H1 (cell line): ENCODE data around the gene AEBP1. TPM values are rescaled to one million over a fixed set of nuclear protein-coding genes. Genes with fewer than 3 reads are reported as not detected.

Experiments used
- ATF3 ChIP-seq: IDR thresholded peaks from 2 replicates; pipeline ENCODE4 v1.6.1; 2011; ENCODE audit warnings: low read depth, mild to moderate bottlenecking, low read length; ENCODE audit not compliant: insufficient read depth
- polyA plus RNA-seq, 7 experiments: library from polyadenylated mRNA; depleted of rRNA in 3 of 7; stranded (reverse) in 5 of 7; unstranded in 2 of 7; fragments of >200 nt in 5 of 7; fragments of 200-250 nt in 2 of 7; gene quantifications; 1 replicate in 5 of 7; 2 replicates in 1 of 7; 4 replicates in 1 of 7; pipeline versions ENCODE4 v1.2.1 to v1.2.3, GENCODE V29; 2011 to 2013; ENCODE audit warnings: missing spikeins in 2 of 7, mixed read lengths in 2 of 7
- total RNA-seq: library from RNA; stranded (reverse); fragmentation: NEBNext Ultra II Directional; extraction: Animal tissue kit (Norgen Biotek cat#: 25700); gene quantifications from 2 replicates; pipeline ENCODE4 v1.2.1, GENCODE V29; 2021

The AEBP1 gene
- total and polyA plus RNA-seq, 2 of the 8 experiments (the other 6 are each of a cell fraction or from before 2014, with no cell fraction given): 10.4 to 41.2 TPM

GRCh38 chr7:44060948-44061644 lies 43.0 kb upstream of the AEBP1 start (continued):
- no peak for TF ChIP-seq ATF3
